ENCODE results near the gene CDH4. TPM values are rescaled to one million over a fixed set of nuclear protein-coding genes. Genes with fewer than 3 reads are reported as not detected.

The CDH4 gene
- total and polyA plus RNA-seq, 2 of the 13 experiments (the other 11 are each of a cell fraction or from before 2014, with no cell fraction given), result not detected

DNA sequence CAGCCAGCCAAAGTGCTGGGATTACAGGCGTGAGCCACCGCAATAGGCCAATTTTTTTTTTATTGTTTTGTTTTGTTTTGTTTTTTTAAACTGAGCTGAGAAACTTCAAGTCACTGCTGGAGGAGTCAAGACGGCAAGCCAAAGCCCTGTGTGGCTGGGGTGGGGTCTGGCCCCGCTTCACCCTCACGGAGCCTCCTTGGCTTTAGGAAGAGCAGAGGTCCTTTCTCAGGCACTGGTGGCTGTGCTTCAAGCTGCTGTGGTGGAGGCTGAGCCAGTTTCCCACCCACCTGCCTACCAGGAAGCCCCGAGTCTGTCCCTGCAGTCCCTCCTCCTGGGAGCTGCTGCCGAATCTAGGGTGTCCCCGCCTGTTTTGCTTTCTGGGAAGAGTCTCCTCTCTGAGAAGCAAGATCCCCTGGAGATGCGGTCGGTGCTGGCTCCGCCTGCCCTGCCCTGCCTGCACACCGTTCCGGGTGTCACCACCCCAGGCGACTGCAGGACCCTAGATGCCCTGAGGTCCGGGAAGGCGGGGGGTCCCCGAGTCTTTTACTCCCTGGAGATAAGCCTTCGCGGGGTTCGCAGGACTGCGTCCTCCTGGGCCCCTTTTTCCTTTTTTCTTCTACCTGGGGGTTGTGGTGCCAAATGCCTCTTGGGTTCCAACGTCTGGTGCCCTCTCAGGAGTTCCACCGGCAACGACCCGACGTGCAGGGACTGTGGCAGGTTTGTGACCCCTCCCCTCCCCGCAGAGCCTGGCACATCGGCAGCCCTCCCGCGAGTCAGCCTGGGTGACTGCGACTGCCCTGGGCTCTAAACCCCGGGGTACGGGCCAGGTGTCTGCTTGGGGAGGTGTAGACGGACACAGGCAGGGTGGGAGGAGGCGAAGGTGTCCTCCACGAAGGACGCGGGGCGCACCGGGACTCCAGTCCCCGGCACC lies 712.9 kb downstream of the CDH4 start (continued):
- TF ChIP-seq, protein P1, sequence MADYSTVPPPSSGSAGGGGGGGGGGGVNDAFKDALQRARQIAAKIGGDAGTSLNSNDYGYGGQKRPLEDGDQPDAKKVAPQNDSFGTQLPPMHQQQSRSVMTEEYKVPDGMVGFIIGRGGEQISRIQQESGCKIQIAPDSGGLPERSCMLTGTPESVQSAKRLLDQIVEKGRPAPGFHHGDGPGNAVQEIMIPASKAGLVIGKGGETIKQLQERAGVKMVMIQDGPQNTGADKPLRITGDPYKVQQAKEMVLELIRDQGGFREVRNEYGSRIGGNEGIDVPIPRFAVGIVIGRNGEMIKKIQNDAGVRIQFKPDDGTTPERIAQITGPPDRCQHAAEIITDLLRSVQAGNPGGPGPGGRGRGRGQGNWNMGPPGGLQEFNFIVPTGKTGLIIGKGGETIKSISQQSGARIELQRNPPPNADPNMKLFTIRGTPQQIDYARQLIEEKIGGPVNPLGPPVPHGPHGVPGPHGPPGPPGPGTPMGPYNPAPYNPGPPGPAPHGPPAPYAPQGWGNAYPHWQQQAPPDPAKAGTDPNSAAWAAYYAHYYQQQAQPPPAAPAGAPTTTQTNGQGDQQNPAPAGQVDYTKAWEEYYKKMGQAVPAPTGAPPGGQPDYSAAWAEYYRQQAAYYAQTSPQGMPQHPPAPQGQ (CRISPR knock-in tag; IDR thresholded peaks at IDR 0.05; ENCODE audit: borderline replicate concordance), result 0 out of 2 replicates have a peak, but pooled peaks have one; percentile 41
- TF ChIP-seq BRCA1 (CRISPR knock-in tag; IDR thresholded peaks at IDR 0.05), result no peak
- TF ChIP-seq SRY (CRISPR knock-in tag; IDR thresholded peaks at IDR 0.05), result peak; percentile 19; the same call in 1 of the 2 replicates

DNA sequence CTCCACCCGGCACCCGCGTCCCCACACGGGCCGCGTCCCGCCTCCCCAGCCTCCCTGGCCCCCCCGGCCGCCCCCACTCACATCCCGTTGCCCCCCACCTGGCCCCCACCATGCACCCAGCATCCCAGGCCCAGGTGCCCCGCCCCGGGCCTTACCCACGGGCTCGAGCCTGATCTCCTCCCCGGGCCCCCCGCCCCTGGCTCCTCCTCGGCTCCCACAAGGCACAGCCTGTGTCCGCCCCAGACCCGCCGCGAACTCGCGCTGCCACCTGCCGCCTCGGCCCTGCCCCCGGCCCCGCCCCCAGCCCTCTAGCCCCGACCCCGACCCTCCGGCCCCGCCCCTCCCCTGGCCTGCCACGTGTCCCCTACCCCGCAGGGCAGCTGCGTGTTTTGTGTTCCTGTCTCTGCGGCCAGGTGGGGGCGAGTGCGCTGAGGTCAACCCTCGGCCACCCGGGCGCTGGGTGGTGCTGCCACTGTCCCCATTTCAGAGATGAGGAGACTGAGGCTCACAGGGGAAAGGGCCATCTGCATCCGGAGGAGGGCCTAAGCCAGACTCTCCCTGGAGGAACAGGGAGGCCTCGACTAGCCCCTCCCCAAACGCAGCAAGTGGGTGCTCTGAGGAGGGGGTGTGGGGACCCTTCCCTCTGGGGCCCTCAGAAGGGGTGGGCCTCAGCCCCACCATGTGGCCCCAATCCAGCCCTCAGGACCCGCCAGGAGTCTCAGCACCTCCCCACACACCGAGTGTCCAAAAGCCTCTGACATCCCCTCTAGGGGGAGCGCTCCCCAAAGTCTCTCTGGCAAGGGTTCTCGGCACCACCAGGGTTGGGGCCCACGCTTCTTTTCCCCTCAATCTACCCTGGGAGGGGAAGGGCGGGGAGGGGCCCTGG lies 713.8 kb downstream of the CDH4 start:
- Histone ChIP-seq H4K20me1 (ENCODE audit: insufficient read depth, low read length) (no peaks in the 10 kb centered on the region), H3K27me3 (ENCODE audit: control insufficient read depth in 1 of 2, insufficient read depth in 2 of 2, low read length in 2 of 2) (no peaks in the 10 kb centered on the region; a peak in 1 of 5 replicates), H2AFZ (ENCODE audit: low read length) (no peak overlapping the region), H3K9me3 (ENCODE audit: low read length) (no peaks in the 10 kb centered on the region), H3K4me3 (replicated peaks in 1 of 3; ENCODE audit: insufficient read depth in 1 of 3, low read depth in 2 of 3, low read length in 3 of 3) (peak overlapping the region in 1 of 3 experiments; percentile 57; a peak in 1 of 6 replicates), H3K27ac (ENCODE audit: extremely low read length, insufficient read depth, low read length) (no peak overlapping the region), H3K9ac (ENCODE audit: insufficient read depth, low read depth, low read length) (no peak overlapping the region), H3K36me3 (replicated peaks in 1 of 2; ENCODE audit: control insufficient read depth in 1 of 2, insufficient read depth in 2 of 2, low read length in 2 of 2) (no peaks in the 10 kb centered on the region), H3K4me2 (ENCODE audit: low read depth, low read length) (peak overlapping the region; percentile 69), H3K79me2 (ENCODE audit: insufficient read depth, low read length) (no peaks in the 10 kb centered on the region), H3K4me1 (ENCODE audit: insufficient read depth, low read length) (peaks cover 31% of the 10 kb centered on the region)
- peak; percentile 55 for DNase-seq (ENCODE audit: low spot score)
- no TSS peak for BruUV-seq (replicated peaks)
- intact Hi-C loops (cut with micrococcal nuclease; ENCODE audit: unreplicated experiment) (no loop called here), in situ Hi-C loops (cut with HindIII; ENCODE audit: extremely low pct_ligation_motif_present, low pct_unique_long_range_greater_than_20kb) (loop anchor here (5.0 kb wide), 1 partner anchor 49 kb away; no protein-coding TSS in a partner anchor)
- FAIRE-seq, result no peak
- peak; percentile 46 for ATAC-seq
- ChIA-PET CTCF (ENCODE audit: low intra/inter-chr PET ratio, low total read pairs) (no interaction called here), POLR2A (no interaction called here)
- WGBS (ENCODE audit: low lambda C conversion rate), result 23% methylated on average over 40 of the region's 49 CpGs
- TF ChIP-seq KLF15 (CRISPR knock-in tag; IDR thresholded peaks at IDR 0.05; ENCODE audit: borderline replicate concordance) (no peak), REL (CRISPR knock-in tag; conservative IDR thresholded peaks at IDR 0.05) (no peak), ZSCAN20 (CRISPR knock-in tag; IDR thresholded peaks at IDR 0.05; ENCODE audit: borderline replicate concordance) (no peak), ZNF709 (CRISPR knock-in tag; IDR thresholded peaks at IDR 0.05) (no peak), TOE1 (CRISPR knock-in tag; IDR thresholded peaks at IDR 0.05) (no peak), ZNF616 (CRISPR knock-in tag; IDR thresholded peaks at IDR 0.05; ENCODE audit: low read depth) (no peak), BORCS8-MEF2B (CRISPR knock-in tag; IDR thresholded peaks at IDR 0.05) (no peak)
- TF ChIP-seq, protein P2, sequence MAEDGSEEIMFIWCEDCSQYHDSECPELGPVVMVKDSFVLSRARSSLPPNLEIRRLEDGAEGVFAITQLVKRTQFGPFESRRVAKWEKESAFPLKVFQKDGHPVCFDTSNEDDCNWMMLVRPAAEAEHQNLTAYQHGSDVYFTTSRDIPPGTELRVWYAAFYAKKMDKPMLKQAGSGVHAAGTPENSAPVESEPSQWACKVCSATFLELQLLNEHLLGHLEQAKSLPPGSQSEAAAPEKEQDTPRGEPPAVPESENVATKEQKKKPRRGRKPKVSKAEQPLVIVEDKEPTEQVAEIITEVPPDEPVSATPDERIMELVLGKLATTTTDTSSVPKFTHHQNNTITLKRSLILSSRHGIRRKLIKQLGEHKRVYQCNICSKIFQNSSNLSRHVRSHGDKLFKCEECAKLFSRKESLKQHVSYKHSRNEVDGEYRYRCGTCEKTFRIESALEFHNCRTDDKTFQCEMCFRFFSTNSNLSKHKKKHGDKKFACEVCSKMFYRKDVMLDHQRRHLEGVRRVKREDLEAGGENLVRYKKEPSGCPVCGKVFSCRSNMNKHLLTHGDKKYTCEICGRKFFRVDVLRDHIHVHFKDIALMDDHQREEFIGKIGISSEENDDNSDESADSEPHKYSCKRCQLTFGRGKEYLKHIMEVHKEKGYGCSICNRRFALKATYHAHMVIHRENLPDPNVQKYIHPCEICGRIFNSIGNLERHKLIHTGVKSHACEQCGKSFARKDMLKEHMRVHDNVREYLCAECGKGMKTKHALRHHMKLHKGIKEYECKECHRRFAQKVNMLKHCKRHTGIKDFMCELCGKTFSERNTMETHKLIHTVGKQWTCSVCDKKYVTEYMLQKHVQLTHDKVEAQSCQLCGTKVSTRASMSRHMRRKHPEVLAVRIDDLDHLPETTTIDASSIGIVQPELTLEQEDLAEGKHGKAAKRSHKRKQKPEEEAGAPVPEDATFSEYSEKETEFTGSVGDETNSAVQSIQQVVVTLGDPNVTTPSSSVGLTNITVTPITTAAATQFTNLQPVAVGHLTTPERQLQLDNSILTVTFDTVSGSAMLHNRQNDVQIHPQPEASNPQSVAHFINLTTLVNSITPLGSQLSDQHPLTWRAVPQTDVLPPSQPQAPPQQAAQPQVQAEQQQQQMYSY (CRISPR knock-in tag; IDR thresholded peaks at IDR 0.05), result no peak
- TF ChIP-seq, protein P3, sequence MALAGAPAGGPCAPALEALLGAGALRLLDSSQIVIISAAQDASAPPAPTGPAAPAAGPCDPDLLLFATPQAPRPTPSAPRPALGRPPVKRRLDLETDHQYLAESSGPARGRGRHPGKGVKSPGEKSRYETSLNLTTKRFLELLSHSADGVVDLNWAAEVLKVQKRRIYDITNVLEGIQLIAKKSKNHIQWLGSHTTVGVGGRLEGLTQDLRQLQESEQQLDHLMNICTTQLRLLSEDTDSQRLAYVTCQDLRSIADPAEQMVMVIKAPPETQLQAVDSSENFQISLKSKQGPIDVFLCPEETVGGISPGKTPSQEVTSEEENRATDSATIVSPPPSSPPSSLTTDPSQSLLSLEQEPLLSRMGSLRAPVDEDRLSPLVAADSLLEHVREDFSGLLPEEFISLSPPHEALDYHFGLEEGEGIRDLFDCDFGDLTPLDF (CRISPR knock-in tag; IDR thresholded peaks at IDR 0.05), result no peak

All from HepG2 (cell line).